ENCODE measurements around the gene SLC16A4. TPM values are rescaled to one million over a fixed set of nuclear protein-coding genes. Genes with fewer than 3 reads are reported as not detected.
"Not testable (repeated sequence)": the region's sequence is repeated elsewhere in the genome, so short reads cannot be mapped to it uniquely, and the experiment has no call there.

SLC16A4 gene
- 10 to 100 TPM; 14.2 to 97.3 (median 71.0) TPM for polyA plus RNA-seq (ENCODE audit: insufficient read length in 4 of 4)

DNA sequence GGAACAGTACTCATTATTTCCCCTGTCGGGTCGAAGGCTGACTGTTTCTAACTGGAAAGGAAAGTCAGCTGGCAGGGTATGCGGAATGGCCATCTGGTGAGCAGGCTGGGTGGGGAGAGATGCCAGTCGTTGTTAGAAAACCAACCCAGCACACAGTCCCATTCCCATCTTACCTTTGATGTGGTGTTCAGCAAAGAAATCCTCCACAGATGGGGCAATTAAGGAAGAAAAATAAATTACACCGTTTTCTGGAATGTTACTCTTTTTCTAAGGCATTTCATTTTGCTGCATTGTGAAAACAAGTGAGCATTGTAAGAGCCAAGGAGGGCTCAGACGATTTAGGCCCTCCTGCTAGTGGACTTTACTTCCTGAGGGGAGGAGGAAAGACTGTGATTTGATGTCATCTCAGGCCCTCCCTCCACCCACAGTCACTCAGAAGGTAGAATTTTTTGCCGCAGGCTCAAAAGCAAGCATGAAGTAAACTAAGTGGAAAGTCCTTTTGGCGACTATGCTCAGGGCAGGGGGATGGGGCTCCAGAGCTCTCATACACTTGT is at the start of gene SLC16A4:
Gene SLC16A4, minus strand, starts transcription at position 335 of the 554 bp plus-strand sequence. CDS start 1,703 bp downstream, outside the sequence.
- no peak for DNase-seq (ENCODE audit: low read depth in 4 of 4, low spot score in 3 of 4)

DNA sequence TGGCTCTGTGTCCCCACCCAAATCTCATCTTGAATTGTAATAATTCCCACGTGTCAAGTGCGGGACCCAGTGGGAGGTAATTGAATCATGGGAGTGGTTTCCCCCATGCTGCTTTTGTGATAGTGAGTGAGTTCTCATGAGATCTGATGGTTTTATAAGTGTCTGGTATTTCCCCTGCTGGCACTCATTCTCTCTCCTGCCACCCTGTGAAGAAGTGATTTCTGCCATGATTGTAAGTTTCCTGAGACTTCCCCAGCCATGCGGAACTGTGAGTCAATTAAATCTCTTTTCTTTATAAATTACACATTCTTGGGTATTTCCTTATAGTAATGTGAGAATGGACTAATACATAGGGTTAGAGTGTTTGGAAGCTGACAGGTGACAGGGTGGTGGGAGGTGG is 49.0 kb upstream of the SLC16A4 start:
- DNase-seq (ENCODE audit: low read depth in 4 of 4, low spot score in 3 of 4), result not testable (repeated sequence)

DNA sequence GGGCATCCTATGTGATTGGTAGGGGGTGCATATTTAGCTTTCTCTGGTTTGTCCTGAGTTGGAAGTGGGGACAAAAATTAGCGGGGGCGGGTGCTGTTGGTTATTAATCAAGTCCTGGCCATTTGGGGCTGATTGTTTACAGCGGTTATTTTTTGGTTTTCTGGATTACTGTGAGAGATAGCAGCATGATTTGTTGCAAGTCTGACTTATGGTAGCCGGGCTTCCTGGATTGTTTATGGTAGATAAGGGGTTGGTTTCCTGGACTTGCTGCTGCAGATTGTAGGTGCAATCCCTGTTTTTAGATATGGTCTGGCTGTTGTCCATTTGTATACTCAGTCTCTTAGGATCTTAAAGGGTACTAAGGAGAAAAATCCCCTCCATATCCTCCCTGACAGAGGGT is 48.1 kb upstream of the SLC16A4 start:
- DNase-seq (ENCODE audit: low read depth in 4 of 4, low spot score in 3 of 4), result no peak

DNA sequence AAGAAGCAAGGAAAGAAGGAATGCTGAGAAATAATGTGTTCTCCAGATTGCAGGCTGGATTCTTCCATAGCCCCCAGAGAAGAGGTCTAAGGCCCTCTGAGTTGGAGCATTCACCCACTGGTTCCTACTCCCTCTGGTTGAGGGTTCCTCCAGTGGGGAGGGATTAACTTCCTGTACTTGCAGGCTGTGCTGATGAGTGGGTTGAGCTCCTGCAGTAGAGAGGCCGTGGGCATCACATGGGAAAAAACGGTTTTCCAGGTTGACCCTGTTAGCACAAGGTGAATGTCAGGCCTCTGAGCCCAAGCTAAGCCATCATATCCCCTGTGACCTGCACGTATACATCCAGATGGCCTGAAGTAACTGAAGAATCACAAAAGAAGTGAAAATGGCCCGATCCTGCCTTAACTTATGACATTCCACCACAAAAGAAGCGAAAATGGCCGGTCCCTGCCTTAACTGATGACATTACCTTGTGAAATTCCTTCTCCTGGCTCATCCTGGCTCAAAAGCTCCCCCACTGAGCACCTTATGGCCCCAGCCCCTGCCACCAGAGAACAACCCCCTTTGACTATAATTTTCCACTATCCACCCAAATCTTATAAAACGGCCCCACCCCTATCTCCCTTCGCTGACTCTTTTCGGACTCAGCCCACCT is 46.9 kb upstream of the SLC16A4 start:
- not testable (repeated sequence) for DNase-seq (ENCODE audit: low read depth in 4 of 4, low spot score in 3 of 4)

DNA sequence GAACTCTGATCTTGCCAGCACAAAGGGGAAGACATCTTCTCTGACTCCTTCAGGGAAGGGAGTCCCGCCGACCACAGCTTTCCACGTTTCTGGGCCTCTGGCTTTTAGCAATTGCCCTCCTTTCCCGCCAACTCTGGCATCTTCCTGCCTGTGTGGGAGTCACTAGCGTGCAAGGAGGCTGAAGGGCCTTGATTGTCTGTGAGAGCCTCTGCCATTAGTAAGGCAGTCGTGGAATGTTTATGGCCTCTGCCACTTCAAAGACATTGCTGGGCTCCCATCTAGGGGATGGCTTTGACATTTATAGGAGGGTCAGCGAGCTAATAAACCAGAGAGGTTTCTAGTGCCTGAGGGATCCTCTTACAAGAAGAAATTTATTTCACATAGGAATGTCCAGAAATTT is 45.8 kb upstream of the SLC16A4 start:
- DNase-seq (ENCODE audit: low read depth in 4 of 4, low spot score in 3 of 4), result peak in 2 of 4 donors; percentile 16 to 47

DNA sequence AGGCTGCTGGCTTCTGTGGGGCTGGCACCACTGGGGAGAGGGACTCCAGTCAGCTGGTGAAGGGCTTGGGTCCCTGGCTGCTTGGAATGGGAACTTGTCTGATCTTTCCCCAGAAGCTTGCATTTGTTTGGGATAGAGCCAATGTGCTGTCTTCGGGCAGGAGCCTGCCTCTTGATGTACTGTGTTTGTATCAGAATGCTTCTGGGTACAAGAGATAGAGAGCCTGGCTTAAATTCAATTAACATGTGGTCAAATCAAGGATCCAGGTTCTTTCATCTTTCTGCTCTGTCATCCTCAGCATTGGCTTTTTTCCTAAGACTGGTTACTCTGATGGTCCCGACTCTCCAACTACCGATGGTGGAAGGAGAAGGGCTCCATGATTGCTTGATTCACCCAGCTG is 44.1 kb upstream of the SLC16A4 start:
- no peak for DNase-seq (ENCODE audit: low read depth in 4 of 4, low spot score in 3 of 4)

DNA sequence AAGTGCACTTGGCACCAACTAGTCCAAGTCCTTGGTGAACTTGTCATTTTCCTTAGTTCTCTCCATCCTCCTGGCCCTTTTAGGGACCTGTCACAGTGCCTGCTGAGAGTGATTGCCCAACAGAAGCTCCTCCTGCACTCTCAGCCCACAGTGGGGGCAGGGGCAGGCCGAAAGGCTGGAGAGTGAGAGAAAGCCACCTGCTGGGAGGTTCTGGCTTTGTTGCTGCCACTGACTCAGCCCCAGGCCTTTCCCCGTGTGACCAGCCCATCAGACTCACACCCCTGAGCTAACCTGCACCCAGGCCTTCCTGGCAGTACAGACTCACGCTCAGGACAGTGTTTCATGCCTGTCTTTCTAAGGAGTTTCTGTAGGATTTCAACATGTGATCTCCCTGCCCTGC is 43.0 kb upstream of the SLC16A4 start:
- DNase-seq (ENCODE audit: low read depth in 4 of 4, low spot score in 3 of 4), result no peak

DNA sequence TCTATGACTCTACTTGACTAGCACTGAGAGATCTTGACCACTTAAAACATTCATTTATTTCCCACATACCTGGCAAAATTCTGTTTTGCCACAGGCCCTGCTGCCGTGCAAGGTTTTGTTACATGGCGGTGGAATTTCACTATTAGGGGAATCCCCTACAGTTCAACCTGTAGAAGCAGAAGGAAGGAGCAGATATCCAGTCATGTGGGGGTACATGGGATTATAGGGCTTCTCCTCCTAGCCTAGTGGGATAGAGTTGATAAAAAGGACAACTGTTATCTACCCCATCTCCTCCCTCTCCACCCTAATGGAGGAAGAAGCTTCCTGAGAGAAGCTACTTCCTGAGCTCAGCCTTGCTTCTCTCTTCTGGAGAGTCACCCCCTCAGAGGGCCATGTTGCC is 42.4 kb upstream of the SLC16A4 start:
- no peak for DNase-seq (ENCODE audit: low read depth in 4 of 4, low spot score in 3 of 4)

DNA sequence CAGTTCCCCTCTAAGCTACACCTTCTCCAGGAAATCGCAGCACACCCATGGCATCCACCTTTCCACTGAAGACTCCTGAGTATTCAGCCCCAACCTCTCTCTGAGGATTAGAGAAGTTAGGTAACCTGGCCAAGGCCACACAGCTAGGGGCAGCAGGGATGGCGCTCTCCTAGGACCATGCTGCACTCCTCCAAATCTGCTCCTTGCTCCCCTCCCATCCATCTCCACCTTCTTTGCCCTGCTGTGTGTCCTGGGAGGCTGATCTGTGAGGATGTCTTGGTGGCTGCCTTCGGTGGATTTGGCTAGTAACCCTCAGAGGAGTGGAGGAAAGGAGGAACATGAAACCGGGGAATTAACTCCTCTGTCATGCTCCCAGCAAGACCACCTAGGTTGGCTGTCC is 40.1 kb upstream of the SLC16A4 start:
- no peak for DNase-seq (ENCODE audit: low read depth in 4 of 4, low spot score in 3 of 4)

DNA sequence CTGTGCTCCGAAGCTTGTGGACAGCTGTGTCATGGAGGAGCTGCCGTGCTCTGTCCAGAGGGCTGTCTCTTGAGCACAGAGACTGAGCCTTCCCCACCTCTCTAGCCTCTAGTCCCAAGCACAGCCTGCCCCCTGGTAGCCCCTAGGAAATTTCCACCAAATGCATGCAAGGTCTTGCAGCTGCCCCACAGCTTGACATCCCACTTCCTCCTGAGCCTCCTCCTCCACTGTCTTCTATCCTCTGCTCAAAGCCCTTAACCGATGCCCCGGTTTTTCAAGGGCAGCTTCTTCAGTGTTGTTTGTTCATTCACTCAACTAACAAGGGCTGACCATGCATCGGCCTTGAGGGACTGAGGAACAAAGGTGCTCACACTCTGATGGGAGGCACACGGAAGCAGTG is 39.5 kb upstream of the SLC16A4 start:
- DNase-seq (ENCODE audit: low read depth in 4 of 4, low spot score in 3 of 4), result no peak

DNA sequence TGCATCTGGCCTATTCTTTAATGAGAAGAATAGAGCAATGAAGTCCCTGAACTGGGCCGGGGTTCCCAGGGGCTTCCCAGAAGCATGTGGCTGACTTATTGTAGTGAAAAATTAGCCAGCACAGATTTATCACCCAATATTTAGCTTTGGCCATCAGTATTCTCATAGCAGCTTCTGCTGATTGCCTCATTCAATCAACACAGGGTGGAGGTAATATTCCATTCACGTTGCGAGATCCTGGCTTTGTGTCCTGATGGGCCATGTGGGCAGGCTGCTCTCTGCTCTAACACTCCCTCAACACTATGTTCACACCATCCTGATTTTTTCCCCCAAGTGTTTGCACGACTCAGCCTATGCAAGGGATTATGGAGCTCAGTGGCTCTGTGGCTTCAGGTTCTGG is 38.1 kb upstream of the SLC16A4 start:
- no peak for DNase-seq (ENCODE audit: low read depth in 4 of 4, low spot score in 3 of 4)

DNA sequence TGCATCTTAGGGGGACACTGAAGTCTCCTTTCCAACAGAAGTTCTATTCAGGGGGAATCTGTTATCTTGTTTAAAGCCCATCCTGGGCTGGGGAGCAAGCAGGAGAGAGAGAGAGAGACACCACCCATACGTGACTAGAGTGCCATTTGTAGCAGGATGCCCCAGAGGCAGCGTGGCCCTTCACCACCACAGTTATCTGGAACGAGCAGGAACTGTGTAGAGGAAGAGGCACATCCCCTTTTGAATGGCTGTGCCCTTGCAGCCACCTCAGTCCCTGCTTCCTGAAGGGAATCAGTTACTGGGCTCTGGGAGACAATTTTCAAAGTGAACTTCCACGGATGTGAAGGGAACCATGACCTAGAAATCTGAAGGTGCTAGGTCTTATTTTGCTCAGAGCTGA is 36.0 kb upstream of the SLC16A4 start:
- no peak for DNase-seq (ENCODE audit: low read depth in 4 of 4, low spot score in 3 of 4)

DNA sequence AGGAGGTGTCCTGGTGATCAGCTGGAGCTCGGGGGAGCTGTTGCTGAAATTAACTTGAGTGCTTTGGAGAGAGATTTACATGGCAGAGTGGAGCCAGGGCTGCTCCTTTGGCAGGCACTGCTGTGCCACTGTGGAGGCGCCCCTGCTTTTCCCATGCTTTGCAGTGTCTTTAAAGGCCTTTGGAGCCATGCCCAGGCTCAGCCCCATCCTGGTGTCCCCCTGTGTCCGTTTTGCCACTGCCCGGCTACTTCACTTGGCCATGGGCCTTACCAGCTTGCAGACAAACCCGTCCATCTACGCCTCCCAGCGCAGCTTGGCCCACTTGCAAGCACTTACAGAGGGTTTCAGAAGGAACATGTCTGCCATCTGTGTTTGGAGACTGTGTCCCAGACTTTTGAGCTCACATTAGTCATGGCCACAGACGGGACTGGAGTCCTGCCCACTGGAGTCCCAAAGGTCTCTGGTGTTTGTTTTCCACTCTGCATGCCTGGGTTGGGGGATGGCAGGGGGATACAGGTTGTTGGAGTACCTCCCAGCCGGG is 34.9 kb upstream of the SLC16A4 start:
- no peak for DNase-seq (ENCODE audit: low read depth in 4 of 4, low spot score in 3 of 4)

DNA sequence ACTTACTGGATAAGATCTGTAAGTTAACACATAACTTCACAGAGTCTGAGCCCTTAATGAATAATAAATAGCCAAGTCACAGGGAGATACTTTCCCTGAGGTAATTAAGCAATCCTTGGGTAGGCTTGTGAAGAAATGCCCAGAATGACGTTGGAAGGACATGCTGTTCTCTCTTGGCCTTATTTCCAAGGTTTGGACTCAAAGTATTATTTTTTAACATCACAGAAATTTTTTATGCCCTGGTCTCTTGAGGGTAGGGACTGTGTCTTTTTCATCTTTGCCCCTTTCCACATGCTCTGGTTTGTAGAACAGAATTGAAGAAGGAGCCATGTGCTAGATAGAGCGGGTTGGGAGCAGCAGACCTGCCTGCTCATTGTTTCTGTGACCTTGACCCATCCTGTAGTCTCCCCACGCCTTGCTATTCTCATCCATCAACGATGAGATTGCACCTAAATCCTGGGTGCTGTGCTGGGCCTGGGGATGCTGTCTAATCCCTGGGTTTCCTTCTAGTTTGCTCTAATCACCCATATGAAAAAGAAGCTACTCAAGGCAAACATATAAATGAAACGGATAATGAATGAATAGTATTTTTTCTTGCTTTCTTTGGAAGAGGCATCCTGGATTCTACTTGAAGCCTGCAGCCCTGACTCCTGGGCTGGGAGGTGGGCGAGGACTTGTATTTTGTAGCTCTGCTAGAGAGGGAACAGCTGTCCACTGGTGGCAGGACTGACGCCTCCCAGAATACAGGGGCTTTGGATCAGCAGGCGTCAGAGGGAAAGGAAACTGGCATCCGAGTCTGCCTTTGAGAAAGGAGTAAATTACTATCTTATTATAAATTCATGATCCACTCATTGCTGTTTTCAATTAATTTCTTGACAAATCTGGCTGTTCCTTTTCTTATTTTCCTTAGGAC is 34.1 kb upstream of the SLC16A4 start:
- no peak for DNase-seq (ENCODE audit: low read depth in 4 of 4, low spot score in 3 of 4)

DNA sequence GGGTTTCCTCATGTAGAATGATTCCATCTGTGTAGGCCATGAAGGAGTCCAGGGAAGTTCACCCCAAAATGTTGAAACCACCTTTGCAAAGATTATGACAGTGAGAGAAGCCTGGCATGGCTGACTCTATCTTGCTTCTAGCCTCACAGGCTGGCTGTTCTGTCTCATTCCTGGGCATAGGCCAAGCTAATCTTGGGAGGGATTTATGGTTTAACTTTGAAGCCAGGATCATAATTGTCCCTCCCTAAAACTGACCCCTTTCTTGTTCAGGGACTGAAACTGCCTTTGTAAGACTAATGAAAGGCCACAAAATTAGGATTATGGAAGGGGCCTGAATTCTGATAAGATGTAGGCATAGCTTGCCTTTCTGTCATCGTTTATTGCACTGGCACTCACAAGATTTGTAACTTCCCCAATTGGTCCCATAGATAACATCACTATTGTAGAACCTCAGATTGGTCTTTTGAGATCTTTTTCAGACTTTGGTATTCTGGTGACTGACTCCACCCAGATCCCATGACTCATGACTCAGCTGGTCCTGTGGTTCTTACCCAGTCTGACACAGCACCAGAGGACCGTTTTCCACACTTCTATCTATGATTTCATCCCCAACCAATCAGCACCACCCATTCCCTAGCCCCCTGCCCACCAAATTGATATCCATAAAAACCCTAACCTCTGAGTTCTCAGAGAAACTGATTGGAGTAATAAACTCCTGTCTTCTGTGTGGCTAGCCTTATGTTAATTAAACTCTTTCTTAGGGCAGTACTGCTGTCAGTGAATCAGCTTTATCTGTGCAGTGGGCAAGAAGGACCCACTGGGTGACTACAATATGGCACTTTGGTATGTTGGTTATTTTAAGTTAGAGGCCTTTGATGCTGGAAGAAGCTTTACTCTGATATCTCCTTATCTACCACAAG is 30.3 kb upstream of the SLC16A4 start:
- DNase-seq (ENCODE audit: low read depth in 4 of 4, low spot score in 3 of 4), result no peak

DNA sequence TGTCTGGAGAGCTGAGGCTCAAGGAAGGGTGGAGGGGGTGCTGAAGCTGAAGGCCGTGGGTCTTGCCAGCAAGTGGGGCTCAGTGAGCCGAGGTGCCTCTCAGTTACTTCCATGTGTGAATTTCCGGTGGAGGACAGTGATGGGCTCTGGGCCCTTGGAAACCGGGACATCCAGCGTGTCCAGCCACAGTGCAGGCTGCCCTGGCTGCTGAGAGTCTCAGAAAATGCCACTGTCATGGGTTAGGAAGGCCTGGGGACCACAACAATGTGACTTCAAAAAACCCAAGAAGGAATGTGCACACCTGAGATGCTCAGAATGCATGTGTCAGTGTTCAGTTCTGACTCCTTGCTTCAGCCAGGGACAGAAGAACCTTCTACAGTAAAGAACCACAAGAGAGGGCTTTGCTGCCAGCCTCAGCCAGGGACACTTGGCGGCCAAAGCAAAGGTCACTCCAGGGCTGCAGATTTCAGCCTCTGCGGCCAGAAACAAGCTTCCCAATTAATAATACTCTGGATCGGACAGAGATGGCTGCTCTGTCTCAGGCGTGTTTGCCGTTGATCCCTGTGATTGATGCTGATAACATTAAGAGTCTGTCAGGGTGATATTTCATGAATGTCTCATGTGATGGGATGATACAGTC is 29.3 kb upstream of the SLC16A4 start:
- no peak for DNase-seq (ENCODE audit: low read depth in 4 of 4, low spot score in 3 of 4)

DNA sequence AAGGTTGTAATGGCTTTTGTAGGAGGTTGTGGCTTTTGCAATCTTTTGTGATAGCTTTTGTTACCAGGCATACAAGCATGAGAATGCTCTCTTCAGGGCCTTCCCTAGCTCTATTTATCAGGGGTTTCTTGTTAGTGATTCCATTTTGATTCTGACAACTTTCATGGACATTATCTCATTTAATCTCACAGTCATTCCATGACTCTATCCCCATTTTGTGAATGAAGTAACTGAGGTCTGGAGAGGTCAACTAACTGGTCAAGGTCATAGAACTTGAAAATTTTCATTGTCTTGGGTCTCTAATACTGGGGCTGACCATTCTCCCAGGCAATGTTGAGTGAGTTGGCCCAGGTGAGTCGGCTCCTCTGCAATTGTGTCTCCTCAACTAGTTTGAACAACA is 27.9 kb upstream of the SLC16A4 start:
- DNase-seq (ENCODE audit: low read depth in 4 of 4, low spot score in 3 of 4), result no peak

DNA sequence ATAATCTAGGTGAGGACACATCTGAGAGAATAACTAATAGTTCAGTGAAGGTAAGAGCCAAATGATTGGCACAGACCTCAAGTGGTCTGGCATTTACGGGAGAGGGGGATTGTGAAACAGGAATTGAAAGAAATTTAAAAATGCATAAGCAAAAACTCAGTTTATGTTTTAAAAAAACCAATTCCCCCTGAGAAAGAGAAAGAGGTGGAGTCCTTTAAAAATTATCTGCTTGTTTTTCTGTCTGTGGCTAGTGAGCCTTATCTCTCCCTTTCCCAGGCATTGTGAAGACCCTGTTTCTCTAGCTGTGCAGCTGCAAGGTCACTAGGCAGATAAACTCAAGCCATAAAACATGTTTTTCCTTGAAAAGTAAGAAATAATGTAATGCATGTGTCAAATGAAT is 22.2 kb upstream of the SLC16A4 start:
- not testable (repeated sequence) for DNase-seq (ENCODE audit: low read depth in 4 of 4, low spot score in 3 of 4)

DNA sequence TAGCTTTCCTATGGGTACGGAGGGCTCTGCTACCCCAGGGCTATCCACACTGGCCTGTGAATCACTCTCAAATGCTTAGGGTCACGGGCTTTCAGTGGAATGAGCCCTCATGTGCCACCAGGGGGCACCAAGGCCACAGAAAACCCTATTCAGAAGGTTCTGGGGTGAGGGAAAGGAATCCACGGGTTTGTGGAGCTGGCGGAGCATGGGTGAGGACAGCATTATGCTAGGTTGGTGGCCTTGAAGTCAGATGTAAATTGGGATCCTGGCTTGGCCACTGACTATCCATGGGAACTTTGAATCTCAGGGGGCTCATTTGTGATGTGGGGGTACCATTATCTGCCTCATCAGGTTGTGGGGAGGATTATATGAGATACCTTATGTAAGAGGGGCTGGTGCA is 21.8 kb upstream of the SLC16A4 start:
- DNase-seq (ENCODE audit: low read depth in 4 of 4, low spot score in 3 of 4), result no peak
